Fibroblast of skin of right quadriceps (primary cell): ENCODE data around the gene CSNK1D.
A peak's percentile ranks its signal among the peaks of the same experiment; 100 is the strongest.
"Not testable (repeated sequence)": the region's sequence is repeated elsewhere in the genome, so short reads cannot be mapped to it uniquely, and the experiment has no call there.

Experiments
- DNase-seq: peaks from one replicate; pipeline ENCODE4 v3.0.0-alpha.2; 2013

The CSNK1D gene

DNA sequence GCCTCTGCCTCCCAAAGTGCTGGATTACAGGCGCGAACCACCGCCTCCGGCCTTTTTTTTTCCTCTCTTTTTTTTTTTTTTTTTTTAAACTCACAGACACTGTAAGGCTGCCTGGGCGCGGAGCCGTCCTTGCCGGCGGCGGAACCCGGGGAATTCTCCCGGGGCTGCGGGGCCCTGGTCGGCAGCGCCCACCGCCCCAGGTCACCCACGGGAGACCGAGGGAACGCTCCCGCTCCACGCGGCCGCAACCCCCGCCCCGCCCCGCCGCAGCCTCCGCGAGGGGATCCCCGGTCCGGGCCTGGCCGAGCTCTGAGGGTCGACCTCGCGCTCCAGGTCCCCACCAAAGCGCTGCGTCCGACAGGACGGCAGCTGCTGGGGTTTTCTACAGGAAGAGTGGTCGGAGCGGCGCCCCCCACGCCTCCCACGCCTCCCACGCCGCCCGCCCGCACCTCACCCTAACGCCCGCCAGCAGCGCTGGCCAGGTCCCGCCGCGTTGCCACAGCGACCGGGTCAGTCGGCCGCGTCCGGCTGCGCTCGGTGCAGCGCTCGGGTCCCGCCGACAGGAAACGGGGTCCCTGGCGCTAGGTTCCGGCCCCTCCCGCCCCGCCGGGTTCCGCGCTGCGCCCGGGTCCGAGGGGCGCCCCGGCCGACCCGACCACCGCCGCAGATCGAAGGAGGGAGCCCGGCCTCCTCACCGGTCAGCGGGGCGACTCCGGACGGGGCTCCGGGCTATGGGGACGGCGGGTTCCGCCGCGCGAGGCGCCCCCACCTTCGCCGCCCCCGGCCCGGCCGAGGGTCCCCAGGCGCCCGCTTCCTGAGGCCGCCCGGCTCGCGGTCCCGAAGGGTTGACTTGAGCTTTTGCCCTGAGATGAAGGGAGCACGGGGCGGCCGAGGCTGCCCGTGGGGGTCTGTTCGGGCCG lies 60.9 kb downstream of the CSNK1D start, which contains the start of gene CCDC57:
CCDC57 (minus strand) TSS at position 512 of the 920 bp plus-strand sequence. CDS start 10,898 bp downstream, outside the sequence.
- peak; percentile 68 for DNase-seq

DNA sequence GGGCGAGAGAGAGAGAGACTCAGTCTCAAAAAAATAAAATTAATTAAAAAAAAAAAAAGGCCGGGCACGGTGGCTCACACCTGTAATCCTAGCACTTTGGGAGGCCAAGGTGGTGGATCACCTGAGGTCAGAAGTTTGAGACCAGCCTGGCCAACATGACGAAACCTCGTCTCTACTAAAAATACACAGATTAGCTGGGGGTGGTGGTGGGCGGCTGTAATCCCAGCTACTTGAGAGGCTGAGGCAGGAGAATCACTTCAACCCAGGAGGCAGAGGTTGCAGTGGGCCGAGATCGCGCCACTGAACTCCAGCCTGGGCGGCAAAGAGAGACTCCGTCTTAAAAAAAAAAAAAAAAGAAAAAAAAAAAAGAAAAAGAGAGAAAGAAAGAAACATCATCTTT lies 62.8 kb downstream of the CSNK1D start:
- not testable (repeated sequence) for DNase-seq

- peak; percentile 80 for DNase-seq
These were observed 67.6 kb downstream of the CSNK1D start for GRCh38 chr17:82205720-82206508.

DNA sequence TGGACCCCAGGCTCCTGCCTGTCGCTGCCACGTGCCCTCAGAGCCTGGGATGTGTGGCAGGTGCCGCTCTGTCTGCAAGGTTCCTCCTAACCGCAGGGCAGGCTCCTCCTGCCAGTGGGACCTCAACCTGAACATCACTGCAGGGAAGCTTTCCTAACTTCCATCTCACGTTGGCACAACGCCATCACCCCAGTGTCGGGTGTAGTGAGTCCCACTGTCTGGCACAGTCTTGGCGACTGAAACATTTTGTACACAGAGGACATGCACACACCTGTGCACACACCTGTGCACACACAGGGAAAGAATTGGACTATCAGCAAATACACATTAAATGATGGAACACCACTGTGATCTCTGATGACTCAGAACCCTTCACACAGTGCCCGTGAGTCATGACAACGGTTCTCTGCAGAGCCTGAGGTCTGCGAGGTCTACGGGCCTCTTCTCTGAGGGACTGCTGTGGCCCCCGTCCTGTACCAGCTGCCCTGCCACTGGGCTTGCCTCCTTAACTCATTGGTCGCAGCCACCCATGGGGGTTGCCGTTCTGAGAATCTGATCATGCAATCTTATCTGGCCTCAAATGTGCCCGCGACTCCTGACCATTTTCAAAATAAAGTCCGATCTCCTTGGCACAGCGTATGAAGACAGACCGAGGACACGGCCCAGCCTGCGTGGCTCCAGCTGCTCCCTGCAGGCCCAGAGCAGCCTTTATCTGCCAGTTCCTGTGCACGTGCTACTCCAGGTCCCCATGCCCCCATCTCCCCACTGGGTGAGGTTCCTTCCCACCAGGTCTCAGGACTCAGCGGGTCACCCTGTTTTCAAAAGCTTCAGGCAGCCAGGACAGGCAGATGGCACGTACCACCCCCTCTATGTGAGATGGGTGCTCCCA lies 68.4 kb downstream of the CSNK1D start:
- peak; percentile 68 for DNase-seq

GRCh38 chr17:82203920-82204319 lies 69.6 kb downstream of the CSNK1D start:
- no peak for DNase-seq

DNA sequence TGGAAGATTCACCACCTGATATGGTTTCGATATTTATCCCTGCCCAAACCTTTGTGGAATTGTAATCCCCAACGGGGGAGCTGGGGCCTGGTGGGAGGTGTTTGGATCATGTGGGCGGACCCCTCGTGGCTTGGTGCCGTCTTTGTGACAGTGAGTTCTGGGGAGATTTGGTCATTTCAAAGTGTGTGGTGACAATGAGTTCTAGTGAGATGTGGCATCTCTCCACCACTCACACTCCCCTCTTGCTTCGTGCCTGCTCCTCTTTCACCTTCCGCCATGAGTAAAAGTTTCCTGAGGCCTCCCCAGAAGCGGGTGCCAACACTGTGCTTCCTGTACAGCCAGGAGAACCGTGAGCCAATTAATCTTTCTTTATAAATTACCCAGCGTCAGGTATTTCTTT lies 70.5 kb downstream of the CSNK1D start:
- no peak for DNase-seq

- DNase-seq = no peak
These were observed 72.0 kb downstream of the CSNK1D start for GRCh38 chr17:82201498-82201910.

DNA sequence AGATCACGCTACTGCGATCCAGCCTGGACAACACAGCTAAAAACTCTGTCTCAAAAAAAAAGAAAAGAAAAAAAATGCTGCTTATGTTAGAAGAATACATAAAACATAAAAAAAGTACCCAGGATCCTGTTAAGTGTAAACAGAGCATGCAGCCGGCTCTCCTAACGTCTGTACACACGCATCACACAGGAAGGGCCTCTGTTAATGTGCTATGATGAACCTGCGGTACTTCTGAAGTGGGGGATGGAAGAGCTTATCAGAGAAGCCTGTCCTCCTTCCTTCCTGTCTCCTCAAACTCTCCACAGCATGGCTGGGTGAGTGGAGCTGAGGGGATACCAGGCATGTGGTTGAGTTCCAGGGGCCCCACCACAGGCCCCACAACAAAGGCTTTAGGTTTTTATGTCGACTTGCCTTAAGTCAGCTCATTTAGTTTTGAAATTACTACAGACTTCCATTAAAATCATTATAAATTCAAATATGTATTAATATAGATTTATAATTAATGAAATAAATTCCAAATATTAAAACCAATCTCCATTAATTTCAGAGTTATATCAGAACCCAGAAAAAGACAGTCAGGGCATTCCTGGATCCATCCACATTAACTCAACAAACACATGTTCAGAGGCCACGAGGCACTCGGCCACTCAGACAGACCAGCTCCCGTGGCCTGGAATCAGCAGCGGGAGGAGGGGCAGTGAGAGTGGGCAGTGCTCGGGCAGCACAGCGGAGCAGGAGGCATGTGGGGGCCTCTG lies 72.6 kb downstream of the CSNK1D start:
- DNase-seq = no peak

DNA sequence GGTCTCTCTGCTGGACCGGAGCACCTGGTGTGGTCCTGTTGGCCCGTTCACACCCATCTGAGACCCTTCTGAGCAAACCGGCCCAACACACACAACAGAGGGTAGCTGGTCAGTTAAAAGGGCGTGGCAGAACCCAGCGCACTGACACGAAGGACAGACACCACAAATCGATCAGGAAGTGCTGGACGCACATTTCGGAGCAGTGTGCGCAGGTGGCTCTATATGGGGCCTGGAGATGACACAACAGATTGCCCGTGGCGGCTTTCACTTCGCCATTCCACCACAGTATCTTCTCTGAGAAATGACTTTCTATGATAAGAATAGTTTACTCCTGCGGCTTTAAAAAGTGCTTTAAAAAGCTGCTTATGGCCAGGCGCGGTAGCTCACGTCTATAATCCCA lies 73.4 kb downstream of the CSNK1D start:
- no peak for DNase-seq

DNA sequence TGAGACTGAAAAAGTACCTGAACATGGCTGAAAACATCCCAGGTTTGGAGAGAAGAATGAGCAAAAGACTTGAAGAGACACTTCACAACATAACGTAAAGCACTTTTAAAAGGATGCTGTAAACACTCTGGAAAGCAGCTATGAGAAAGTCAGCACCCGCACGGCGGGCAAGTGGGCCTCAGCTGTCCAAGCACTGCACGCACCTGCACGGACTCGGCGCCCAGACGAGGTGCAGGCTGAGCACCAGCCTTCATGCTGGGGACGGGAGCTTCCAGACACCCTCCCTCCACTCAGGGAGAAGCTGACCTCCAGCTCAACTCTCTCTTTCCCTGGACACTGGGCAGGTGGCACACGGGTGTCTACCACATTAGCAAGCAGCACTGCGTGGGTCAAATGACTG lies 74.0 kb downstream of the CSNK1D start:
- no peak for DNase-seq

DNA sequence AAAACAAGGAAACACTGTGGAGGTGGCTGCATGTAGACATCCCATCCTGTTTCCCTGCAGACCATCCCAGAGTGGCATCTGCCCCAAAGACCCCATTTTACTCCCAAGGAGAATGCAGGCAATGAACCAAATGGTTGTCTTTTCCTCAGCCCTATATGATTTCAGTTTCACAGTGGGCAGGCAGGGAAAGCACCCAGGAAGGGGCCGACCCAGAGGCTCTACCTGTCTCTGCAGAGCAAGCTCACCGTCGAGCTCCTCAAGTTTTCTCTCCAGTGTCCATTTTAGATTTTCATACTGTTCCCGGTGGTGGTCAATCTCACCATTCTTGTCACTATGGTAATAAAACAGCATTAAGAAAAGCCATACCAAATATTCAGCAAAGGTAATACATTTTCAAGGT lies 75.4 kb downstream of the CSNK1D start:
- DNase-seq = no peak

DNA sequence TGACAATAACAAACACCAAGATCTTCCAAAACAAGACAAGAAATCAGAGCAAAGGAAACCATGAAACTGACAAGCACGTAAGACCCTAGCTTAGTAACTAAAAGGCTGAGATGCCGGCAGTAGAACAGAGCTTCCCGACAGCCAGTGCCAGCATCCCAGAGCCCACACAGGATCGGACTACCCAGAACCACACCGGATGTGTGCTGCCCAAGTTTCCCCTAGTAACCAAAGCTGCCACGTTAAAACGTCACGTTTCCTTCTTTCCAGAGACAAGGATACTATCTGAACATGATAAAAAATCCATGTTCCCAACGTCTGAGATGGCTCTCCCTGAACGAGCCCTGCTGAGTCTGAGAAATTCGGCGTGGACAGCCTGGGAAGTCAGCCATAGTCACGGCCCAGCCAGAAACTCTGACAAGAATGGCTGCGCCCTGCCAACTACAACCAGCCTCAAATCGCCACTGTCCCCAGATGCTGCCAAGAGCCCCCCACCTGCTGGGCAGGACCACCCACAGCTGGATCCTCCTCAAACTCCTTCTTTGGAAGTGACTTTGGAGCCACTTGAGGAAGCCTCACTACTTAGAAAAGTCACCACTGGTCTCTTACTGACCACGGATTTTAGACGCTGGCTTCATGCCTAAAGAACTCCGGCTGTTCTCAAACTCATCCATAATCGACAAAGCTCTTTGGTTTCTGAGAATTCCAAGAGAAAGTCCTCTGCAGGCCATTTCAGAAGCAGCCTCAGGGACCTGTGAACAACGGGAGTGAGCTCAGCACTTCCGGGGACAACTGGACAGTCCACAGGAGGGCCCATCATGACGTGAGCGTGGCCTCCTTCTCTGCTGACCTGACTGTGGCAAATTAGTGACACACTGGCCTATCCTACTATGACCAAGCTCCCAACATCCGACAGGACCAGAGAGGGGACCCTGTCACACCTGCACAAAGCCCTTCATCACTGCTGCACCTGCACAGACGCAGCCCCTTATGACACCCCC lies 77.5 kb downstream of the CSNK1D start:
- DNase-seq = no peak

DNA sequence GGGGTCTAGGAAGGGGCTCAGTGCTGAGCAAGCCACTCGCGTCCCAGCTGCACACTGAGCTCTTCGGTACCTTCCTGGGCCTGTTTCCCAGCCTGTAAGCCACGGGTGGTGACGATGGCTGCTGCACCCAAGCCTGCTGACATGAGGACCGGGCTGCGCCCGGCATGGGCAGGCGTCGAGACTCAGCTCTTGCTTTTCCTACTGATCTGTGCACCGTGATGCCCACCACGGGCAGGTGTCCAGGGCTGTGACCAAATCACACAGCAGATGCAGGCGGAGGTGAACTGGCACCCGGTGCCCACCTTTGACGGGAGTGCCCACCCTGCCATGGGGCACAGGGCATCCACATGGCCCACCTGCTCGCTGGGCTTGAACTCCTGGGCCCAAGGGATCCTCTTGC lies 78.7 kb downstream of the CSNK1D start:
- DNase-seq = no peak

DNA sequence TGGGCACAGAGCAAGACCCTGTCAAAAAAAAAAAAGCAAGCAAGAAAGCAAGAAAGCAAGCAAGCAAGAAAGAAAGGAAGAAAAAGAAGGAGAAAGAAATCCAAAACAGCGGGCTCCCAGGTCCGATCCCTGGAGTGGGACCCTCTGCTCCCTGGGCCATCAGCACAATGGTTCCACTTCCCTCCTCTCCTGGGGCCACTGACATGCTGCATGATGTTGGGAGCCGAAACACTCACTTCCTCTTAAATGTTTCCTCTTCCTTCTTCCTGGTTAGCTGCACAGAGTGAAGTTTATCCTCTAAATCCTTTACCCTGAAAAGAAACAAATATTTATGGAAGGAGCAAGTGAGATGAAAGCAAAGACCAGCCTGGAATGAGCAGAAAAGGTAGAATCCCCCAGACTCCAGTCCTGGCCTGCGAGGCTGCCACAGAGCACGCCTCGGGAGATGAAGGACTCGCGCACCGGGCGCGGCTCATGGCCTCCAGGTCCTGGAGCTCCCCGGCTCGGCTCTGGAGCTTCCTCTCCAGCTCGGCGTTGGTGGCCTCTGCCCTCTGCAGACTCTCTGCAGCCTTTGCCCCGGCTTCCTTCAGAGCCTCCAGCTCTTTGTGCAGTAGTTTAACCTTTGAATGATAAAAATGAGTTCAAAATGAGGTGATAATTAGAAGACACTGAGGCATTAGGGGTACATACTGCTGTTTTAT lies 79.8 kb downstream of the CSNK1D start:
- DNase-seq = no peak

GRCh38 chr17:82193050-82193449 lies 80.5 kb downstream of the CSNK1D start:
- not testable (repeated sequence) for DNase-seq
